GM18873 (cell line): ENCODE measurements around the gene USP54.
"Not testable (repeated sequence)": the region's sequence is repeated elsewhere in the genome, so short reads cannot be mapped to it uniquely, and the experiment has no call there.

Source experiments
- ATAC-seq: cut with Tn5 transposase; IDR thresholded peaks from one replicate; pipeline ENCODE4 v1.9.1; 2021; ENCODE audit warnings: mild to moderate bottlenecking, moderate library complexity, moderate number of reproducible peaks; ENCODE audit not compliant: unreplicated experiment, low FRiP score

The USP54 gene, protein sequence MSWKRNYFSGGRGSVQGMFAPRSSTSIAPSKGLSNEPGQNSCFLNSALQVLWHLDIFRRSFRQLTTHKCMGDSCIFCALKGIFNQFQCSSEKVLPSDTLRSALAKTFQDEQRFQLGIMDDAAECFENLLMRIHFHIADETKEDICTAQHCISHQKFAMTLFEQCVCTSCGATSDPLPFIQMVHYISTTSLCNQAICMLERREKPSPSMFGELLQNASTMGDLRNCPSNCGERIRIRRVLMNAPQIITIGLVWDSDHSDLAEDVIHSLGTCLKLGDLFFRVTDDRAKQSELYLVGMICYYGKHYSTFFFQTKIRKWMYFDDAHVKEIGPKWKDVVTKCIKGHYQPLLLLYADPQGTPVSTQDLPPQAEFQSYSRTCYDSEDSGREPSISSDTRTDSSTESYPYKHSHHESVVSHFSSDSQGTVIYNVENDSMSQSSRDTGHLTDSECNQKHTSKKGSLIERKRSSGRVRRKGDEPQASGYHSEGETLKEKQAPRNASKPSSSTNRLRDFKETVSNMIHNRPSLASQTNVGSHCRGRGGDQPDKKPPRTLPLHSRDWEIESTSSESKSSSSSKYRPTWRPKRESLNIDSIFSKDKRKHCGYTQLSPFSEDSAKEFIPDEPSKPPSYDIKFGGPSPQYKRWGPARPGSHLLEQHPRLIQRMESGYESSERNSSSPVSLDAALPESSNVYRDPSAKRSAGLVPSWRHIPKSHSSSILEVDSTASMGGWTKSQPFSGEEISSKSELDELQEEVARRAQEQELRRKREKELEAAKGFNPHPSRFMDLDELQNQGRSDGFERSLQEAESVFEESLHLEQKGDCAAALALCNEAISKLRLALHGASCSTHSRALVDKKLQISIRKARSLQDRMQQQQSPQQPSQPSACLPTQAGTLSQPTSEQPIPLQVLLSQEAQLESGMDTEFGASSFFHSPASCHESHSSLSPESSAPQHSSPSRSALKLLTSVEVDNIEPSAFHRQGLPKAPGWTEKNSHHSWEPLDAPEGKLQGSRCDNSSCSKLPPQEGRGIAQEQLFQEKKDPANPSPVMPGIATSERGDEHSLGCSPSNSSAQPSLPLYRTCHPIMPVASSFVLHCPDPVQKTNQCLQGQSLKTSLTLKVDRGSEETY (N-terminal part only)

DNA sequence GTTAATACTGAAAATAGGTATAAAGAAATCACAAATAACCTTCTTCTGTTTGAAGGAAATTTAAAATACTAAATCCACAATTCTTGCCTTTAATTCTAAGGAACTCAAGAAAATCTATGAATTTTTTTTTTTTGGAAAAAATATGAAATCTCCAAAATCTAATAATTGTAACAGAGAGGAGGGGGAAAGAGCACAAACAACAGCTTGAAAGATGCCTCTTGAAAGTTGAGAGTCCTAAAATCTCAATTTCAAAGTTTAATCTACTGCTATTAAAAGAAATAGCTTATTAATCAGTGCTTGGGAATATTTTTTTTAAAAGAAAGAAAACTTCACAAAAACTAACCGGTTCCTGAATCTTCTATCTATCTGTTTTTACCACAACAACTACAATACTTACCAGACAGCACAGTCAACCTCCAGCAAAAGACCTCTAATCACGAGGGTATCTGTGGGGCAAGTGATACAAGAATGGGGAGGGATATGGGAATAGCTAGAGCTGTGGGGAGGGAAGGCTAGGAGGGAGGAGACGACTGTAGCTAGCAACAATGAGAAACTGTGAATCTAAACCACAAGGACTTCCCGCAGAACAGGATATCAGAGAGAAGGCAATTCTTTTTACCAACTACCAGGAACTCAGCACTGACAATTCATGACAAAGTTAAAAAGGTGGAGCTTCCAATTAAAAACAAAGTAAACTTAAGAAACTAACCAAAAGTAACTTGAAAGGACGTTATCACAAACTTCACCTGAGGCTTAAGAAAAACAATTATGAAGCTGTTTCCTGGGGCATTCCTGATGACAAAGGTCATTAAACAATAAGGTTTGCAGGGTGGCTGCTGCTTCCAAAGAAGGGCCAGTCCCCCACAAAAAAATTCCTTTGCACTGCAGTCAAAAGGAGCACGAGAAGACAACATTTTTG lies at the start of gene USP54:
Gene USP54, minus strand, starts transcription at position 462 of the 919 bp plus-strand sequence. CDS start 15,684 bp downstream, outside the sequence.
- ATAC-seq = no peak

DNA sequence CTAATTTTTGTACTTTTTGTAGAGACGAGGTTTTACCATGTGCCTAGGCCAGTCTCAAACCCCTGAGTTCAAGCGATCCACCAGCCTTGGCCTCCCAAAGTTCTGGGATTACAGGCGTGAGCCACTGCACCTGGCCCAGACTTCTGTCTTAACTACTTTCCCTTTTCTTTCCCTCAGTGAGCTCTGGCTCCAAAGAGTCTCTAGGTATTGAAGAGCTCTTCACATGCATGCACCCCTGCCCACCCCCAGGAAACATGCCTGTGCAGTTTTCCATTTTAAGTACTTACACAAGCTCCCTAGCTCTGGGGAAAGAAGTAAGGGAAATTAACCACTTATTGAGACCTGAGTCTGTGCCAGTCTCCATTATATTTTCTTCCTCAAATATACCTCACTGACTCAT lies 48.1 kb upstream of the USP54 start:
- ATAC-seq = no peak

DNA sequence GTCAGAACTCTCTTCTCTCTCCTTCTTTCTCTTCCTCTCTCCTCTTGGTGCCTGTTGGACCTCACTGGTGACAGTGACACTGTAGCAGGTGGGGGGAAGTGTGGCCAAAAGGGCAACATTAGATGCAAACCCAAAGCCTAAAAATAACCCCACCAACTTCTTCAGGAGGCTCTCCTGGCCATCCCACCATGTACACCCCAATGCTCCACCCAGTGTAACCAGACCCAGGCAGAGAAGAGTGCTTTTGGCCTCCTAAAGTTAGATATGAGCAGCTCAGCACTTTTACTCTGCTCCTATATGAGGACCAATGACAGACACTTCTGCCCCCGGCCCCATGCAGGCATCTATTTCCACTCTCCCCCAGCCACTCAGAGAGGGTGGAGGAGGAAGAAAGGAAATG lies 44.6 kb upstream of the USP54 start:
- ATAC-seq = no peak

DNA sequence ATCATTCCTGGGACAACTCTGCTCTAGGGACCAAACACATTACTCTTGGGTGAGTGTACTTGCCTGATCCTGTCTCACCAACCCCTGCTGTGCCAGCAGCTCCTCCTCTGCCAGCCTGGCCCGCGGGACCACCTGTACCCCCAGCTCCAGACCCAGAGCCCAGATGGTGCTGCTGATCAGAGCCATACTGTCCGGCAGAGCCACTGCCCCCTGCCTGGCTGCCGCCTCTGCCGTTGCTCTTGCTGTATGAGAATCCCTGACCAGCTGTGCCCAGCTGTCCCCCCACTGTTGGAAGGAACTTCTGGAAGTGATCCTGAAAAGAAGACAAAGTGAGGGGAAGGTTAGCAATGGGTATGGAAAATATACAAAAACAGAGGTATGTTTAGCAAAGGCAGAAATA lies 43.3 kb upstream of the USP54 start:
- no peak for ATAC-seq

DNA sequence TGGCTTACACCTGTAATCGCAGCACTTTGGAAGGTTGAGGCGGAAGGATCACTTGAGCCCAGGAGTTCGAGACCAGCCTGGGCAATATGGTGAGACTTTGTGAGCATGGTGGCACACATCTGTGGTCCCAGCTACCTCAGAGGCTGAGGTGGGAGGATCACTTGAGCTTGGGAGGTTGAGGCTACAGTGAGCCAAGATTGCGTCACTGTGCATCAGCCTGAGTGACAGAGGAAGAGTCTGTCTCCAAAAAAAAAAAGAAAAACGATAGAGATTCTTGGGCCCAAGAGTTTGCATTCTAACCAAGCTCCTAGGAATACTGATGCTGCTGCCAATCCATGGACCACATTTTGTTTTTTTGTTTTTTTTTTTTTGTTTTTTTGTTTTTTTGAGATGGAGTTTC lies 38.0 kb upstream of the USP54 start:
- ATAC-seq = no peak

DNA sequence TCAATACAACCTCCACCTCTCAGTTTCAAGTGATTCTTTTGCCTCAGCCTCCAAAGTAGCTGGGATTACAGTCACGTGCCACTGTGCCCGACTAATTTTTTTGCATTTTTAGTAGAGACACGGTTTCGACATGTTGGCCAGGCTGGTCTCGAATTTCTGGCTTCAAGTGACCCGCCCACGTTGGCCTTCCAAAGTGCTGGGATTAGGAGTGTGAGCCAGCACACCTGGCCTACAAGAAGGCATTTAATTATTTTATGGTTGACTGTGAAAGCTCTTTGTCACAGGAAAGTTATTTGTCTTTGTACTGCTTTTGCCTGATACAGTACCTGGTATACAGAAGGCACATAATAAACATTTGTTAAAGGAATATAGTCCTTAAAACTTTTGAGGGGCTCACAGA lies 37.3 kb upstream of the USP54 start:
- no peak for ATAC-seq

DNA sequence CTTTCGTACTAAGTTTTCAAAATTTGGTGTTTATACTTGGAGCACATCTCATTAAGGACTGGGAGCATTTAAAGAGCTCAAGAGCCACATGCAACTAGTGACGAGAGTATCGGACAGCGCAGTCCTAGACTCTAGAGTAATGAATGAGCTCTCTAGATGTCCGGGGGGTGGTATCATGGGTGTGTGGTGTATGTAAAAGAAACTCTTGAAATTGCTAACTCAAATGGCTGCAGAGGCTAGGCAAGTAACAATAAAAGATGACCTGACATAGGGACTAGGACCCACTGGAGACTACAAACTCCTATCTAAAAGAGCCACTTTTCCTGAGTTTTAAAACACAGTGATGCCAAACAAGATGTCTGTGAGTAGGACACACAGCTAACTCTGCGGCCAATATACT lies 36.2 kb upstream of the USP54 start:
- no peak for ATAC-seq

DNA sequence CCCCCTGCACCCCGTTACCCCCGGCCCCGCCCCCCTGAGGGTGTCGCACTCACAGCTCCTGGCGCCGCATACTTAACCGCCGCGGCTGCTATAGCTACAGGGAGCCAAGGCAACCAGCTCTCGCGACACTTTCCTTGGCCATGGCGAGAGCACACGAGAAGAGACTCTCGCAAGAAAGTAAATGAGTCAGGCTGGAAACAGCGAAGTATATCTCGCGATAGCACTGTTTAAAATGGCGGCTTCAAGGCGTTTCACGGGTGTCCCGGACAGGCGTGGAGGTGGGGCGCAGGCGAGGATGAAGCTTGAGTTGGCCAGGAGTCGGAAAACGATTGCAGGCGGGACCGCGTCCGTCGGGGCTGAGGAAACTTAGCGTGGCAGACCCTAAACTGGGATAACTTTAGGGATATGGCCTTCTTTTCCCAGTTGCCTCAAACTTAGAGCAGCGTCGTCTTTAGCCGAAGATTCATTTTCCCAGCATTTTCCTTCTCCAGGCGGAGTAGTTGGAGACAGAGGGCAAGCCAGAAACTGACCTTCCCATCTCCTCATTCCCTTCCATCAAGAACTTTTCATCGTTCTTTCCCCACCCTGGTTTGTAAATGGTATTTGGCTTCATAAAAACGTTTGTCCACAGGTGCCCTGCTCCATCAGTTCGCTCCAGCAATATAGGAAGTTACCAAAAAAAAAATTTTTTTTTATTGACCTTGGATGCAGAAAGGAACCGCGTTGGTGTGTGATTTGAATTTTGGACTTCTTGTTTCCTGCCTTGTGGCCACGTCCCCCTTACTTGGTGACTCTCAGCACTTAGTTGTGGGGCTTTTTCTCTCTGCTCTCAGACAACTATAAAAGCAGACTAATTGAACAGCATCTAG lies 35.0 kb upstream of the USP54 start:
- peak; percentile 92 for ATAC-seq

DNA sequence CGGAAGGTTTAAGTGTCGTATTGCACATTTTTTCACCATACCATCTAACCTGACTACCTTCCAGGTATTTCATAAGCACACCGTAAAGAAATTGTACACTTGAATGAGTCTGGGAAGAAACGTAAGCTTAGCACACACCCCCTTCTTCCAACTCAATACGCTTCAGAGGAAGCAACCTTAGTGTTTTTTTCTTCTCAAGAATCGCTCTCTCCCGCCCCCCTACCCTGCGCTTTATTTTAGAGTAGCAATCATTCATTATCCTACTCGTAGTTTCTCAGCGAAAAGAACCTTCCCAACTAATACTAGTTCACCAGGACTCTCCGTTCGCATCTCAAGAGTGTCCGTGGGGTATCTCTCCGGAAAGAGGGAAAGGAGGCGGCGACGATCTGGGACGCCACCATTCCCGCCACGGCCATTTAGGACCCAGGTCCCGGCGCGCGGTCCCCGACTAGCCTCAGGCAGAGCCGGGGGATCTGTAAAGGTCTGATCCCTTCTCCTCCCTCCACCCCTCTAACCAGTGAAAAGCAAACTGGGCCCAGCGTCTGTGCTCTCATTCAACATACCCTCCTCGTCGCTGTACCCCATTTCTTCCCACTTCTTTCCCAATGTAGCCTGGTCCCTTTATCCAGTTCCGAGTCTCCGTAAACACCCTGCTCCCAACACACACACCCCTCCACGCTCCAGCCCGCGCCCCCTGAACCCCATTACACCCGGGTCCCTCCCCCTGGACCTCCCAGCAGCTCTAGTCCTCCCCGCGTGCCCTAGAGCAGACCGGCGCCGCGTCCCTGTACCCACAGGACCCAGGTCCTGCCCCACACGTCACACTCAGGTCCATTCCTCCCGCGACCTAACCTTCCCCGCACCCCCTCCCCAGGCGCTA lies 34.1 kb upstream of the USP54 start:
- peak; percentile 3 for ATAC-seq

DNA sequence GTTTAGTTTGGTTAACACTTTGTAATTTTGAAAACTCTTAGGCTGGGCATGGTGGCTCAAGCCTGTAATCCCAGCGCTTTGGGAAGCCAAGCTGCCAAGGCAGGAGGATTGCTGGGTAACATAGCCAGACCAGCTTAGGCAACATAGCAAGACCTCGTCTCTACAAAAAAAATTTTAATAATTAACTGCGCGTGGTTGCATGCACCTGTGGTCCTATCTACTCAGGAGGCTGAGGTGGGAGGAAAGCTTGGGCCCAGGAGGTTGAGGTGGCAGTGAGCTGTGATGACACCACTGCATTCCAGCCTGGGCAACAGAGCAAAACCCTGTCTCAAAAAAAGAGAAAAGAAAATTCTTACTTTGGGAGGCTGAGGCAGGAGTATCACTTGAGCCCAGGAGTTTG lies 31.9 kb upstream of the USP54 start:
- ATAC-seq = no peak

DNA sequence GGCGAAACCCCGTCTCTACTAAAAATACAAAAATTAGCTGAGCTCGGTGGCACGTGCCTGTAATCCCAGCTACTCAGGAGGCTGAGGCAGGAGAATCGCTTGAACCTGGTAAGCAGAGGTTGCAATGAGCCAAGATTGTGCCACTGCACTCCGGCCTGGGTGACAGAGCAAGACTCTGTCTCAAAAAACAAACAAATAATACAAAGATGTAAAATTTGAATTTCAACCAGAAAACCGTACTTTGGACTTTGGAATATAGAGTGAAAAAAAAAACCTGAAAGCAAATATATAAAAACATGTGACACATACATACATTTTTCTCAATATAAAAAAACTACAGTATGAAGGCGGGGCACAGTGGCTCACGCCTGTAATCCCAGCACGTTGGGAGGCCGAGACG lies 29.8 kb upstream of the USP54 start:
- ATAC-seq = not testable (repeated sequence)

DNA sequence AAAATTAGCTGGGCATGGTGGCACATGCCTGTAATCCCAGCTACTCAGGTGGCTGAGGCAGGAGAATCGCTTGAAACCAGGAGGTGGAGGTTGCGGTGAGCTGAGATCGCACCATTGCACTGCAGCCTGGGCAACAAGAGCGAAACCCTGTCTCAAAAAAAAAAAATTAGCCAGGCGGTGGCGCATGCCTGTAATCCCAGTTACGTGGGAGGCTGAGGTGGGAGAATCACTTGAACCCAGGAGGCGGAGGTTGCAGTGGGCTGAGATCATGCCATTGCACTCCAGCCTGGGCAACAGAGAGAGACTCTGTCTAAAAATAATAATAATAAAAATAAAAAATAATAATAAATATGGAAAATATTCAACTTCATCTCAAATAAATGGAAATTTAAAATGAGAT lies 26.0 kb upstream of the USP54 start:
- not testable (repeated sequence) for ATAC-seq

DNA sequence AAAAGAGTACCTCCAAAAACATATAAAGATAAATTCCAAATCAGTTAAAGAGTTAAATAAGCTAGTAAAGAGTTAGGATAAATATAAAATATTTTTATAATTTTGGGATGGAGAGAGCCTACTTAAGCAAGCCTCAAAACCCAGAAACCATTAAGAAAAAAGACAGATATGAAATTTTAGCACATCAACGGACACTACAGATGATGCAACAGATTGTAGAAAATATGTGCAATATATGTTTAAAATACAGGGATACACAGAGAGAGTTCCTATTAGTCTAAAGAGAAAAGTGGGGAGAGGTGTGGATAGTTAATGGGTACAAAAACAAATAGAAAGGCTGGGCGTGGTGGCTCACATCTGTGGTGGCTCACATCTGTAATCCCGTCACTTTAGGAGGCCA lies 23.6 kb upstream of the USP54 start:
- ATAC-seq = no peak

DNA sequence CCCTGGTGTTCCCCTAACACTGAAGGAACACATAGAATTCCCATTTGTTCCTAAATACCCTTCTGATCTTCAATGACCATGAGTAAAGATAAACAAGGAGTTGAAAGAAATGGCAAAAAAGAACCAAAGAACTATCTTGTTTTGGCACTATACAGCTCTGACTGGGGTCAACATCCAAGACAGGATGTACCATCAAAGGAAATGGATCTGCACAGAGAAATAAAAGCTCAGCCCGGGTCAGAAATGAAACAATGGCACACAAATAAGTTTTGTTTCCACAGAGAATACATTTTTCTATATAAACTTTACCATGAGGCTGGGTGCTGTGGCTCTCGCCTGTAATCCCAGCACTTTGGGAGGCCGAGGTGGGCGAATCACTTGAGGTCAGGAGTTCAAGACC lies 18.0 kb upstream of the USP54 start:
- no peak for ATAC-seq

DNA sequence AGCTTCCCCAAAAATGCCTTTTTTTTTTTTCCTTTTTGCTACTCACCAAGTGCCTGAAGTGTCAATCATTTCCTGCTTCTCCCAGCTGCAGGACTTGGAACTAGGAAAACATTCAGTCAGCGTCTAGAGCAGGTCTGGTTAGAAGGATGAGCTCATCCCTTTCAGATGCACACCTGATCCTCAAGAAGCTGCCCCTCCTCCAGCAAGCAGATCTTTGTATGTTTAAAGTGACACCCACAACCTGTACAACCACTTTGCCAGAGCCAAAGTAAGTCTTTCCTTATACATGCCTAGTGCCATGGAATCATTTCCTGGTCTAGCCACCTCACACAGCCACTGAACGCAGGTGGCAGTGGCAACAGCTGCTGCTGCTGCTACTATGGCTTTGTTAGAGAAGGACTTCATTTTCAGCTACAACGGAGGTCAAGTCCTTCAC lies 10.4 kb upstream of the USP54 start:
- ATAC-seq = no peak

DNA sequence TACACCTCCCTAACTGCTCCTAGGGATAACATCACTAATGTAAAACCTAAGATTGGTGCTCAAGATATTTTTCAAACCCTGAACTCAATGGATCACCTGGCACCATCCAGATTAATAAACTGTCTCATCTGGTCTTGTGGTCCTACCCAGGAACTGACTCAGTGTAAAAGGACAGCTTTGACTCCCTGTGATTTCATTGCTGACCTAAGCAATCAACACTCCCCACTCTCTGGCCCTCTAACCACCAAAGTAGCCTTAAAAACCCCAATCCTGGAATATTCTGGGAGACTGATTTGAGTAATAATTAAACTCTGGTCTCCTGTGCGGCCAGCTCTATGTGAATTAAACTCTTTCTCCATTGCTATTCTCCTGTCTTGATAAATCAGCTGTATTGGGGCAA lies 6.2 kb upstream of the USP54 start:
- ATAC-seq = no peak

DNA sequence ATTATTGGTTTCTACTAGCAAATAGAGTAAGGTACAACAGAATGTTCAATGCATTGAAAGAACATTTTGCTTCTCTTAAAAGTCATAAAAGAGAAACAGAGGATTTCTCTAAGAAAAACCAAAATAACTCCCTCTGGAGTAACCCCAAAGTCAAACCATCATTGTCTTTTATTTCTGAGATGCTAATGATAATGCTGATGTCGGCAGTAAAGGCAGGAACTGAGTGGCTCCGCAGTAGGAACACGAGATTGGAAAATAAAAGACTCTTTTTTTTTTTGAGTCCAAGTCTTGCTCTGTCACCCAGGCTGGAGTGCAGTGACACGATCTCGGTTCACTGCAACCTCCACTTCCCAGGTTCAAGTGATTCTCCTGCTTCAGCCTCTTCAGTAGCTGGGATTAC lies 2.7 kb upstream of the USP54 start:
- ATAC-seq = no peak

DNA sequence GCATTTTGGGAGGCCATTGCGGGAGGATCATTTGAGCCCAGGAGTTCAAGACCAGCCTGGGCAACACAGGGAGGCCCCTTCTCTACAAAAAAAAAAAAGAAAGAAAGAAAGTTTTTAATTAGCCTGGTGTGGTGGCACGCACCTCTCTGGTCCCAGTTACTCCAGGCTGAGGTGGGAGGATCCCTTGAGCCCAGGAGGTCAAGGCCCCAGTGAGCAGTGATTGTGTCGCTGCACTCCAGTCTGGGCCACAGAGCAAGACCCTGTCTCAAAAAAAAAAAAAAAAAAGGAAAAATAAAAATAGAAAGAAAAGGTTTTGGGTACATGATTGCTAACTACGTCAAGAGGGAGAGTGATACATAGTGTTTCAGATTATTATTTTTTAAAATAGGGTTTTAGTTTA lies 2.0 kb upstream of the USP54 start:
- ATAC-seq = no peak
